LoVo (cell line): ENCODE measurements around the gene ORAI2.
"Not testable (repeated sequence)": the region's sequence is repeated elsewhere in the genome, so short reads cannot be mapped to it uniquely, and the experiment has no call there.

Source experiments
- DNase-seq: peaks from one replicate; pipeline ENCODE4 v3.0.0-alpha.2; 2016; ENCODE audit warnings: low spot score

The ORAI2 gene

DNA sequence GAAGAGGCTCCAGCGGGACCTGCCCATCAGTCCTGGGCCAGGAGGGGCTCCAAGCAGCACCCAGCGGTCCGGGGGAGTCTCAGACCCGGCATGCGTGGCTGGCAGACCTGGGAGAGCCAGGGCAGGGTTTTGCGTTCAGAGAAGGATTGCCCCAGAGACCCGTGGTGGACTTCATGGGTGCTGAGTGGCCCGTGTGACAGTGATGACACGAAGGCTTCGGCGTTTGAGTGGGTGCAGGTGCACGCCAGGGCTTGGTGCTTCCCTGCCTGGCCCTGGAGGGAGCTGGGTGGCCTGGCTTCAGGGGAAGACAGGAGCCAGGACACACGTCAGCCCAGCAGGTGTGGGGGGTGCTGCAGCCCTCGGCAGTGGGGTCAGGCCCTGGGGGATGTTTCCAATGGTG is 13.9 kb downstream of the ORAI2 start:
- no peak for DNase-seq

DNA sequence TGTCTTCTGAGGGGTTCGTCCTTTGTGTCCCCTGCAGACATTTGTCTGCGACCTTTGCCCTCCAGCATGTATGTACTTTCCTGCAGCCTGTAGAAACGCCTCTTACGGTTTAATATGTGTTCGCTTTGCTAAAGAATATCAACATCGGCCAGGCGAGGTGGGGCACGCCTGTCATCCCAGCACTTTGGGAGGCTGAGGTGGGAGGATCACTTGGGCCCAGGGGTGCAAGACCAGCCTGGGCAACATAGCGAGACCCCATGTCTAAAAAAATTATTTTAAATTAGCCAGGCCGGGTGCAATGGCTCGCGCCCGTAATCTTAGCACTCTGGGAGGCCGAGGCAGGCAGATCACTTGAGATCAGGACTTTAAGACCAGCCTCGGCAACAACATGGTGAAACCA is 15.8 kb downstream of the ORAI2 start:
- no peak for DNase-seq

DNA sequence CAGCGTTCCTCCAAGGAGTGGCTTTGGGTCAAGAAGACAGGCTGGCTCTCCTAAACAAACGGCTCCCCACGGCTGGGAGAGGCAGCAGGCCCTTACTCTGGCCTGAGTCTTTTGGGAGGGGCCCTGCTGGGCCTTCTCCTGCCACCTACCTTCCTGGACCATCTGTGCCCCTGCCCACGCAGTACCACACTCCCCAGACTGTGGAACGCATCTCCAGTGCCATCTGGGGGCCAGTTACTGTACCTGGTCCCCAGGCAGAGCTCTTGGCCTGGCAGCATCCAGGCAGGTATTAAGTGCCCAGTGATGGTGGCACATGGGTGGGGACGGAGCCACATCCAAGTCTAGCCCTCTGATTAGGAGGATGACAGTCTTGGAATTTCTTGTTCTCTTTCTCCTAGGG is 16.9 kb downstream of the ORAI2 start:
- DNase-seq: no peak

DNA sequence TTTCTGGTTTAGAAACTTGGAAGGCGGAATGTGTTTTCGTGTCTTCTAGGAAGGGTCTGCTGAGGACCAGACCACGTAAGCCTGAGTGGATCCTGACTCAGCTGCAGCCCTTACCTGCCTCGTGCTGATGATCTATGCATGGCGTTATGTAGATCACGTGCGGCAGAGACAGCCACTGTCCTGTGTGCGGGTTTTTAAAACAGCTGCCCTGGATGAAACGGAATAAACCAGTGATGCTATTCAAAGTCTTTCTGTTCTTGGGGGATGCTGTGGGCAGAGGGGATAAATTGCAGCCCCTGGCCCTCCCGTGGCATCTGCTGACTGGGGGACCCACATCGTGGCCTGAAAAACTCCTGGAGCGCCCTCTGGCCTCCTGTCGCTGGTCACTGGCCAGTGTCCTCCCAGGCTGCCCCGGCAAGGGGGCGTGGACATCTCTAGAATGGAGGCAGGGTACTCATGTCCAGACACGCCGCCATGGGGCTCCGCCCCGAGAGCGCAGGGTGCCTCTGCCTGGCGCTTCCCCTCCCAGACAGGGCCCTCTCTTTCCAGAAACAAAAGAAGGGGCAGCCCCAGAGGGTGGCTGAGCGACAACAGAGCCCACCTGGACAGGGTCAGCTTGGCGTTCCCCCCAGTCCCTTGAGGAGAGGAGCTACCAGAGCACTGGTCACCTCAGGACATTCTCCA is 18.1 kb downstream of the ORAI2 start:
- no peak for DNase-seq

DNA sequence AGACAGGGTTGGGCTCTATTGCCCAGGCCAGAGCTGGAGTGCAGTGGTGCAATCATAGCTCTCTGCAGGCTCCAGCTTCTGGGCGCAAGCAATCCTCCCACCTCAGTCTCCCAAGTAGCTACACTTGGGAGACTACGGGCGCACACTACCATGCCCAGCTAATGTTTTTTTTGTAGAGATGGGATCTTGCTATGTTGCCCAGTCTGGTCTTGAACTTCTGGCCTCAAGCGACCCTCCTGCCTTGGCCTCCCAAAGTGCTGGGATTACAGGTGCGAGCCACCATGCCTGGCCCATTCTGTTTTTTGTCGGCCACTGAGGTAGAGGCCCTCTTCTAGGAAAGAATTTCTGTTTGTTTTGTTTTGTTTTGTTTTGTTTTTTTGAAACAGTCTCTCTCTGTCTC is 19.1 kb downstream of the ORAI2 start:
- DNase-seq: no peak

DNA sequence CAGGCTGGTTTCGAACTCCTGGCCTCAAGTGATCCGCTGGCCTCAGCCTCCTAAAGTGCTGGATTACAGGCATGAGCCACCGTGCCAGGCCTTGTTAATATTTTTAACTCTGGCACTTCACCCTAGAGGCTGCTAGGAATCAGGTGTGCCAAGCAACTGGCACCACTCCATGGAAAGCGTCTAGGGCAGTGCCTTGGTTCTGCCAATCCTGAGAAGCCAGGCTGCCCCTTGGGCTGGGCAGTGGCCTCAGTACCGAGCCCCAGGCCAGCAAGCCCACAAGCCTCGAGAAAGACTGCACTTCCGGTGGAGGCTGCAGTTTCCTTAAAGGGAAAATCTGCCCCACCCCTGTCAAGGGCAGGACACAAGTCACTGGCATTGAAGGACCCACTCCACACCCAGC is 19.9 kb downstream of the ORAI2 start:
- DNase-seq: no peak

DNA sequence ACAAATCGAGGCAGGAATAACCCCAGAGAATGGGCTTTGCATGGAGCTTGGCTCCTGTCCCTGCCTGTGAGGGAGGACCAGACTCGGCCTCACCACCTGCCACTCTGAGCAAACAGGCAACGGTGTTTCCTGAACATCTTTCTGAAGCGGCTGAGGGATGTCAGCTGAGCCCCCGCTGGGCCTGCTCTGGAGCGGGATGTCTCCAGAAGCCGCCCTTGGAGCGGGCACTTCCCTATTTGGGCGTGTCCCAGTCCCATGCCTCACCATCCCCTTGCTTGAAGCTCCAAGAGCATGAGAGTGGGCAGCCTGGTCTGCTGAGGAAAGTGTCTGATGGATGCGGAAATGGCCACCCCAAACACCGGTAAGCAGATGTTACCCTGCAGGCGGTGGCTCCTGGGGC is 21.1 kb downstream of the ORAI2 start:
- no peak for DNase-seq

DNA sequence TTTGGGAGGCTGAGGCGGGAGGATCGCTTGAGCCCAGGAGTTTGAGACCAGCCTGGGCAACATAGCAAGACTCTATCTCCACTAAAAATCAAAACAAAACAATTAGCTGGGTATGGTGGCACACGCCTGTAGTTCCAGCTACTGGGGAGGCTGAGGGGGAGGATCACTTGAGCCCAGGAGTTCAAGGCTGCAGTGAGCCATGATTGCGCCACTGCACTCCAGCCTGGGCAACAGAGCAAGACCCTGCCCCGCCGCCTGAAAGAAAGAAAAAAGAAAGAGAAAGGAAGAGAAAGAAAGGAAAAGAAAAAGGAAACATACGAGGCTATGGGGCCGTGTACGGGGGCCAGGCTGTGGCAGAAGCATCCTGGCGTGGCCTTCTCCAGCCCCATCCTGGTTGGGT is 21.6 kb downstream of the ORAI2 start:
- not testable (repeated sequence) for DNase-seq

DNA sequence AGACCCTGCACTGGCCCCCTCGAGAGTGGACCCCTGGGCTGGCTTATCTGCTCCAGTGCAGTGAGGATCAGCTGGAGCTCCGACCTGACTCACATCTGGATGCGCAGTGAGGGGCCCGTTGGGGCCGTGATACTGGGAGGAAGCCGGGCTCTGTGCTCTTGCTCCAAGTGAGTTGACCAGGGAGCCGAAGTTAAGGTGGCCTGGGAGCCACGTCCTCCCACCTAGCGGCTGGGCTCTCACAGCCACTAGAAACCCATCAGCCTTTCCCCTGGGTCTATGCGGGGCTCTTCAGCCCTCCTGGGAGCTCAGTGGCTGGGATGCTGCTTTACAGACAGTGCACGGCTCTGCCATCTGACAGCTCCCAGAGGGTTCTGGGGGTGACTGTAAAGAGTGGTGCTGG is 22.2 kb downstream of the ORAI2 start:
- no peak for DNase-seq

DNA sequence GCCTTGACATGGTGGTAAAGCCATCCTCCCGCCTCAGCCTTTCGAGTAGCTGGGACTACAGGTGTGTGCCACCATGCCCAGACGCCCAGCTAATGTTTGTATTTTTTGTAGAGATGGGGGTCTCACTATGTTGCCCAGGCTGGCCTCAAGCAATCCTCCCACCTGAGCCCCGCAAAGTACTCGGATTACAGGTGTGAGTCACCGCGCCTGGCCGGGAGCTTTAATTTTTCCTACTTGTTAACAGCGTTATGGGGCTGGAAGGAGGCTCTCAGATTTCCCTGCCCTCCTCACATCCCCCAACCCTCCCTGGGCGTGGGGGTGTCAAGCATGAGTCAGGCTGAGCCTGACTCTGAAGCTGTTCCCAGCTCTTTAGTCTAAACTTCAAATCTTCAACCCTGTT is 23.0 kb downstream of the ORAI2 start:
- no peak for DNase-seq

DNA sequence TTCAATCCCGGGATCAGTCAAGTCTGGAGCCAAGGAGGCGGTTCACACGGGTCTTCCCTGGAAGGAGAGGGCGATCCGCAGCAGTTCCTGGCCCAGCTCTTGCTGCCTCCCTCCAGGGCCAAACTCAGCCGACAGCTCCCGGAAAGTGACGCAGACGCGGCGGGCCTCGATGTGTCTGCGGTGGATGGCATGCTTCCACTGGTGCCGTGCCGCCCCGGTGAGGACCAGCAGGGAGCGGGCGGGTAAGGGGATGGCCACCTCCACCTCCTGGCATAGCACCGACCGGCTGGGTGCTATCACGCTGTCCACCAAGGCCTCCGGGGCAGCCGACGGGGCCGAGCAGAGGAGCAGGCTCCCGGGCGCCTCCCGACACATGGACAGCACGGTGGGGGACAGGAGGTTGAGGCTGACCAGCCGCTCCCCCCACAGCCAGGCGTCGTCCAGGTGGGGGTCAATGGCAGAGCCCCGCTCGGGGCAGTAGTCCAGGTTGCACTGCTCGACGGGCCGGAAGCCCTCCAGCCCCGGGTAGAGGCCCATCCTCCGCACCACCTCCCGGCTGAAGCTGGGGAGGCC is 24.1 kb downstream of the ORAI2 start:
- no peak for DNase-seq

DNA sequence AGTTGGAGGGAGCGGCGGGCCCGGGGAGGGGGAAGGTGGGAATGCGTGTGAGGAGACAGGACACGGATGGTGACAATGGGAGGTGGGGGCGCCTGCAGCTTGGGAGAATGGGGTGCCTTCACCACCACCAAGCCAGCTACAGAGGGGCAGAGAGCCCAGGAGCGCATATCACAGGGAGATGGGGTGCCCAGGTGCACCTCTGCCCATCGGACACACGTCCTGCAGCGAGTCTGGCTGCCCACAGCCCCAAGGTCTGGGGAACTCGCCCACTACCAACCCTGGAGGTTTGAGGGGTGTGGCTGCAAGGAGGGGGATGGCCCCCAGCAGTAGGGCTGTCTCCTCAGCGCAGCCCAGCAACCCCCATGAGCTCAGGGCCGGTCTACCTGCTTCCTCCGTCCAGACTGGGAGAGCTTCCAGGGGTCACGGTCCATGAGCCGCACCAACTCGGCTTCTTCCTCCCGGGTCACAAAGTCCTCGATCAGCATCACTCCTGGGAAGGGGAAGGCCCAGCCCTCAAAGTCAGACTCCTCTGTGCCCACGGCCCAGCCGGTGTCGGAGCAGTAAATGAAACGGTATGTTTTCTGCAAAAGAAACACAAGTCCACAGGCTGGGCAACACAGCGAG is 26.0 kb downstream of the ORAI2 start:
- no peak for DNase-seq

DNA sequence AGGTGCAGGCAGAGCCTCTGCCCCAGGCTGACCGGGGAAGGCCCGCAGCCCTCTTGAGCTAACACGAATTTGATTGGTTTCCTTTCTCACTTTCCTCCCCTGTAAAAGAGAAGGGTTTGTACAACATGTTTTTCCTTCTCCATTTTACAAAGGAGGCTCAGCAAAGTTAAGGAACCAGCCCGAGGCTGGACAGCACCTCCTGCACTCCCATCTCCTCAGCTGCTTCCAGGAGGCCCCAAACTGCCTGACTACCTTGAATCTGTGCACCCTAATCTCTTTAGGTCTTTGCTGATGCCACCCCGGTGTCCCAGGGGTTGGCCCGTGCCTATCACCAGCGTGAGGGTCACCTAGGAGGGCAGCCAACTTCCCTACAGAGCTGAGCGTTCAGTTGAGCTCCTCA is 27.1 kb downstream of the ORAI2 start:
- DNase-seq: no peak

DNA sequence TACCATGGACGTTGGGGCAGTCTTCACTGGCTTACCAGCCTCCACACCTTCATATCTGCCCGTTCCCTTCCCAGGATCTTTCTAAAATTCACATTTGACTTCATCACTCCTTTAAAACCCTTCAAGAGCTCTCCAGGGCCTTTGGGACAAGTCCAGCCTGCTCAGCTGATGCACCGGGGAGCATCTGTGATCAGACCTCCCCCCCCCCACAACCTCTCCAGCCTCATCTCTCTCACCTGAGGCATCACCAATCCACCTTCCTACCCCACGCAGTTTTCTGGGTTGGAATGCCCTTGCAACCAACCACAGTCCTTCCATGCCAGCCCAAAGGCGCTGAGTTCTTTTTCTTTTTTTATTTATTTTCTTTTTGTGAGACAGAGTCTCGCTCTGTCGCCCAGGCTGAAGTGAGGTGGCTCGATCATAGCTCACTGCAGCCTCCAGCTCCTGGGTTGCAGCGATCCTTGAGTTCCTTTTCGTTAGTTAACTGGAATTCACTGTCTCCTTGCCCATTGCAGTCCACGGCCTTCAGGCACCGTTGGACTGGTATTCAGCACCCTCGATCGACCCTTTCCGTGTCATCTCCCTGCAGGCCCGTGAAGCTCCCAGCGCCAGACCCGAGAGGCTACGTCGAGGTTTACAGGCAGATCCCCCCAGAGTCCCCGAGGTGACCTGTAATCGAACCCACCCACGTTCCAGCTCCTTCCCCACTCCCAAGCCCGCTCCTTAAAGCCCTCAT is 30.6 kb downstream of the ORAI2 start:
- peak; percentile 17 for DNase-seq

DNA sequence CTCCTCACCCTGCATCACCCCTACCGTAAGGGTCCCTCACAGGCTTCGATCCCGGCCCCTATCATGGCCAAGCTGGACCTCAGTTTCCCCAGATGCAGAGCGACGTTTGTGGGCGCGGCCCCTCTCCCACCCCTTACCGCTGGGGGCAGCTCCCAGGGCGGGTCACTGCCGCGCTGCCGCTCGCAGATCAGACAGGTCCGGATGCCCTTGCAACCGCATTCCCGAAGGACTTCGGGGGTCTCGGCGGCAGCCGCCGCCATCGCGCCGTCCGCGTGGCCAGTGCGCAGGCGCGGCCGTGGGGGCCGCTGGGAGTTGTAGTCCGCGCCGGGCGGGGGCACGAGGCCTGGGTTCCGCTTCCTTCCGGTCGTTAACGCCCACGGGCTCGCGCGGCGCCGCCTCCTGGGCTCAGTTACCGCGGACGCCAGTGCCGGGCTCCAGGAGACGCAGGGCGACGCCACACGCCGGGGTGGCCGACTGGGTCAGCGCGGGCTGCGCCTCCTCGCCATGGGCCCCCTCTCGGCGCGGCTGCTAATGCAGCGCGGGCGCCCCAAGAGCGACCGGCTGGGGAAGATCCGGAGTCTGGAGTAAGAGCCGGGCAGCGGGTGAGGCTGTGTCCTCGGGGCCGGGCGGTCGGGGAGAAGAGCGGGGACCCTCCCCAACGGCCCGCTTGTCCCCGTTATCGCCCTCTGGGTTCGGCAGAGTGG is 31.4 kb downstream of the ORAI2 start, which contains the start of the genes ALKBH4 and LRWD1:
Gene ALKBH4 (minus strand): TSS at position 287 of the 704 bp plus-strand sequence. CDS start 27 bp downstream, at position 260.
Gene LRWD1 (plus strand): TSS at position 408 of the 704 bp plus-strand sequence. CDS start 97 bp downstream, at position 505.
- DNase-seq: peak; percentile 99

DNA sequence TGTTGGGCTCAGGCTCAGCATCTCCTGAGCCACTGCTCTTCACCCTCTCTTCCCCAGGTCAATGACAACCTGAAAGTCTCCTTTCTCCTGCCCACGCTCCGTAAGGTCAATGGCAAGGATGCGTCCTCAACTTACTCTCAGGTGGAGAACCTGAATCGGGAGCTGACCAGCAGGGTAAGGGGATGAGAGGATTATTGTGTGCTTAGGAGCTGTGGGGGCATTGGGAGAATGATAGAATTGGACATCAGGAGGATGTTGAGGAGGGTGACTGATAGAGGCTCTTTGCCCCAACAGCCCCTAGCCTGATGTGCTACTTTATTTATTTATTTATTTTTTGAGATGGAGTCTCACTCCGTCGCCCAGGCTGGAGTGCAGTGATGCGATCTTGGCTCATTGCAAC is 32.7 kb downstream of the ORAI2 start:
- no peak for DNase-seq

DNA sequence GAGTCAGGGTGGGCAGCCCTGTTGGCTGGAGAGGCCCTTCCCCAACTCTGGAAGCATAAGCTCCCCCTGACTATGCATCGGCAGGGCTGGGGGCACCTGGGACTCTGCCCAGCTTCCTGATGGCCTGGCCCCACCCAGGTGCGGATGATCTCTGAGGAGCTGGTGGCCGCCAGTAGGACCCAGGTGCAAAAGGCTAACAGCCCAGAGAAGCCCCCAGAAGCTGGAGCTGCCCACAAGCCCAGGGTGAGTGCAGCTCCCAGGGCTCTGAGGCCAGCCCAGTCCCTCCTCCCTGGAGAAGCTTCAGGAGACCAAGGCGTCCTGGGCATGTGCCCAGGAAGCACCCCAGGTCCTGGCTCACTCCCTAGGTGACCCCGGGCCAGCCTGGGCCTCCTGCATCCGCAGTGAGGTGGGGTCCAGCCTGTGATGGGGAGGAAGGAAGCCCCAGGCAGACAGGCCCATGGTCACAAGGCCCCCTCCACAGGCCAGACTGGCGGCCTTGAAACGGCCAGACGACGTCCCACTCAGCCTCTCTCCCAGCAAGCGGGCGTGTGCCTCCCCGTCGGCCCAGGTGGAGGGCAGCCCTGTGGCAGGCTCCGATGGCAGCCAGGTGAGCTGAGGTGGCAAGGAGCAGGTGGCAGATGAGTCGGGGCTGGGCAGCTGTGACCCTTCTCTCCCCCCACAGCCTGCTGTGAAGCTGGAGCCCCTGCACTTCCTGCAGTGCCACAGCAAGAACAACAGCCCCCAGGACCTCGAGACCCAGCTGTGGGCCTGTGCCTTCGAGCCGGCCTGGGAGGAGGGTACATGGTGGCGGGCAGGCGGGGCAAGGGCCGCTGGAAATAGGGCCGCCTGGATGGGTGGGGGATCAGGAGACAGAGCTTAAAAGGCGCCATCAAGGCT is 34.5 kb downstream of the ORAI2 start:
- DNase-seq: no peak

DNA sequence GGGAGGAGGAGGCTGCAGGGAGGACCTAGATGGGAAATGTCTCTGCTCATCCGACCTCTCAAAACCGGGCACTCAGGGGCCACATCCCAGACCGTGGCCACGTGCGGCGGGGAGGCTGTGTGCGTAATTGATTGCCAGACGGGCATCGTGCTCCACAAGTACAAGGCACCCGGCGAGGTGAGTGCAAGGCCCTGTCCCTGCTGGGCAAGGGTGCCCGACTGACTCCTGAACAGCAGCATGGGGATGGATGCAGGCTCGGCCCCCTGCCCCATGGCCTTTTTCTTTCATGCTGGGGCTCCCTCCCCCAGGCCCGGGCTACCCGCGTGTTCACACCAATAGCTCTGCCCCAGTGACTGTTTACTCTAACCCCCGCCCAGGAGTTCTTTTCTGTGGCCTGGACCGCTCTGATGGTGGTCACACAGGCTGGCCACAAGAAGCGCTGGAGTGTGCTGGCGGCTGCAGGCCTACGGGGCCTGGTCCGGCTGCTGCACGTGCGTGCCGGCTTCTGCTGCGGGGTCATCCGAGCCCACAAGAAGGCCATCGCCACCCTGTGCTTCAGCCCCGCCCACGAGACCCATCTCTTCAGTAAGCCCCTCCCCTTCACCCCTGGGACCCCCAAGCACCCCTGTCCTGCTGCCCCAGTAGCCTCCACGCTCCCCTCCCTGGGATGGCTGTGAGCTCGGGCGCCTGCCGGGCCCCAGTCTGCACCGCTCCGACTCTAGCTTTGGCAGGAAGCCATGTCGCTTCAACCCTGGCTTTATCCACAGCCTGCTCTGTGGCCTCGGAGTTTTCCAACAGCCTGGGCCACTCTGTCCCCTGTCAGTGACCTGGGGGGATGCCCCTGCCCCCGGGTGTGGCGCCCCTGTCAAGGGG is 35.3 kb downstream of the ORAI2 start:
- no peak for DNase-seq

DNA sequence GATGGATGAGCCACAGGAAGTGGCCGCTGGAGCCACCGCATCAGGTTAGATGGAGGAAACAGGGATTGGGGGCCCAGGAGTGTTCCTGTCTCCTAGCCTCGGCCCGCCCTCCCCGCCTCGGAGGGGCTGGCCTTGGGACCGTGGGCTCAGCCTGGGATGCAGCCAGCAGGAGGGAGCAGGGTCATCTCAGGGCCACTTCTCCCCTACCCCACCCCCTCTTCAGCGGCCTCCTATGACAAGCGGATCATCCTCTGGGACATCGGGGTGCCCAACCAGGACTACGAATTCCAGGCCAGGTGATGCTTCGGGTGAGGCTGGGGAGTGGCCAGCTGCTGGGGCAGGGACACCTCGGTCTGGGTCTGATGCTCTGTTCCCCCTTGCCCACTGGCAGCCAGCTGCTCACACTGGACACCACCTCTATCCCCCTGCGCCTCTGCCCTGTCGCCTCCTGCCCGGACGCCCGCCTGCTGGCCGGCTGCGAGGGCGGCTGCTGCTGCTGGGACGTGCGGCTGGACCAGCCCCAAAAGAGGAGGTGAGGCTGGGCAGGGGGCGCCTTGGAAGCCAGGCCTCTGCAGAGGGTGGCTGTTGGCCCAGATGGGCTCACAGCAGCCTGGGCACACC is 36.1 kb downstream of the ORAI2 start:
- no peak for DNase-seq
